ENCODE measurements around the gene DLG4.

DNA sequence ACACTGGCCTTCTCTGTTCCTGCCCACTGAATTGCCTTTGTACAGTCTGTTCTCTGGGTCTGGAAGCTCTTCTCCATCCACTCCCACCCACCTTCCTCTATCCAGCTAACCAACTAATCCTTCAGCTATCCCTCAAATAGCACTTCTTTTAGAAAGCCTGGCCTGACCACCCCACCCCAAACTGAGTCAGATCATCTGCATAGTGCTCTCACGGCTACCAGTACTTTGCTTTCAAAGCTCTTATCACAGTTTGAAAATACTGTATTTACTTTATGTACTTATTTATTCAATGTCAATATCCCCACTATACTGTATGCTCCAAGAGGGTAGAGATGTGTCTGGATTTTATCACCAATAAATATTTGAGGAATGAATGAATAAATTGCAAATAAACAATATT, 47.1 kb upstream of the DLG4 start:
- TF ChIP-seq CTCF (IDR thresholded peaks at IDR 0.05; ENCODE audit: borderline replicate concordance, extremely low read depth, low read length, poor library complexity, severe bottlenecking) (no peak), EZH2 (IDR thresholded peaks at IDR 0.05; ENCODE audit: borderline replicate concordance, low read depth, low read length, severe bottlenecking) (no peak)
